Large intestine (tissue), 3 donors: ENCODE data around the gene AKT3. TPM values are rescaled to one million over a fixed set of nuclear protein-coding genes. Genes with fewer than 3 reads are reported as not detected.
"Not testable (repeated sequence)": the region's sequence is repeated elsewhere in the genome, so short reads cannot be mapped to it uniquely, and the experiment has no call there.

Experiments
- DNase-seq, 2 donors: peaks; one replicate each; pipeline versions ENCODE4 v3.0.0 to v3.0.0-alpha.2; 2013
- H3K27ac ChIP-seq: one replicate; pipeline ENCODE4 v1.5.1; 2013; ENCODE audit warnings: low read length
- H3K27me3 ChIP-seq: 2 replicates; pipeline ENCODE4 v1.6.1; 2013; ENCODE audit warnings: low read length; ENCODE audit not compliant: control insufficient read depth, insufficient read depth
- H3K36me3 ChIP-seq: 2 replicates; pipeline ENCODE4 v1.6.1; 2013; ENCODE audit warnings: low read length; ENCODE audit not compliant: control insufficient read depth, insufficient read depth
- H3K4me1 ChIP-seq: one replicate; pipeline ENCODE4 v1.6.1; 2013; ENCODE audit warnings: low read length; ENCODE audit not compliant: control insufficient read depth, insufficient read depth
- H3K4me3 ChIP-seq: one replicate; pipeline ENCODE4 v1.5.1; 2013; ENCODE audit warnings: low read length
- H3K9me3 ChIP-seq: one replicate; pipeline ENCODE4 v1.6.1; 2013; ENCODE audit warnings: mild to moderate bottlenecking, low read depth, low read length, moderate library complexity; ENCODE audit not compliant: control insufficient read depth
- WGBS: methylation state at CpG from one replicate; pipeline ENCODE4 v1.1.5; 2013; ENCODE audit warnings: low lambda C conversion rate; ENCODE audit not compliant: insufficient coverage; 5-methylcytosine and 5-hydroxymethylcytosine counted together
- polyA plus RNA-seq: library from polyadenylated mRNA; unstranded; fragments of 120-200 nt; gene quantifications from one replicate; pipeline ENCODE4 v1.2.1, GENCODE V29; 2013

AKT3 gene
- polyA plus RNA-seq, 1 donor, result 14.0 TPM

DNA sequence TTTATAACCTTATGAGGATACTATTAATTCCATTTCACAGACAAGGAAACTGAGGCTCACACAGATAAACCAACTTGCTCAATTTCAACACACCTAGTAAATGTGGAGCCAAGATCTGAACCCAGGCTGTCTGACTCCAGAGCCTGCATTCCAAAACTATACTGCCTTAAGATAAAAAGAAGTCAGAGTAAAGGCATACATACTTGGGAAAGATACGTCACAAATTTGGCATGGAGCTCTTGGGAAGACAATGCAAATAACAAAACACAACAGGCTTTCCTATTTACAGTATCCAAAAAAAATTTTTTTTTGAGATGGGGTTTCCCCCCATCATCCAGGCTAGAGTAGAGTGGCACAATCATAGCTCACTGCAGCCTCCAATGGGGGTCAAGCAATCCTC lies 5.9 kb downstream of the AKT3 start:
- 100% methylated on average over 1 of the region's 1 CpG for WGBS
- Histone ChIP-seq H3K4me3 (no peak overlapping the region), H3K4me1 (no peaks in the 10 kb centered on the region), H3K27ac (no peak overlapping the region), H3K27me3 (peaks cover 11% of the 10 kb centered on the region), H3K36me3 (no peaks in the 10 kb centered on the region), H3K9me3 (no peaks in the 10 kb centered on the region)
- DNase-seq, result no peak

GRCh38 chr1:243842978-243843511 lies 7.0 kb downstream of the AKT3 start:
- no peak overlapping the region for H3K4me3 ChIP-seq
- WGBS, result 89% methylated on average over 3 of the region's 4 CpGs
- DNase-seq, result peak in 1 of 2 donors; percentile 3
- H3K36me3 ChIP-seq, result no peaks in the 10 kb centered on the region
- H3K27ac ChIP-seq, result no peak overlapping the region
- peaks cover 5% of the 10 kb centered on the region for H3K27me3 ChIP-seq
- H3K4me1 ChIP-seq, result no peaks in the 10 kb centered on the region
- H3K9me3 ChIP-seq, result no peaks in the 10 kb centered on the region

DNA sequence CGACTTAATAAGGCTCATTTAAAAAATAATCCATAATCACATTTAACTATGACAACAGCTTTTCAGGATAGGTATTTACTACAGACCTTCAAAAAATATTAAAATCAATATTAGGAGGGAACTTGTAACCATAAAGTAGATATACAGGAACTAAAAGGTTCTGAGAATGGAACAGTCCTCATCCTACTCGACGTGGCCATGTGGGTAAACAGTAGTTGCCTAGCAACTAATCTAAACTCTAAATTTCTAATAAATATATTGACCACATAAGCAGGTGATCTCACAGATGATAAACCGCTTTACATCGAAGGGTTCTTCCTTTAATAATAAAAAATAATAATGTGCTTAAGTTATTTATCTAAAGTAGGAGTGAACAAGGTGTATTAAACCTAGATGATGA lies 7.9 kb downstream of the AKT3 start:
- H3K4me1 ChIP-seq, result no peaks in the 10 kb centered on the region
- peaks cover under 1% of the 10 kb centered on the region for H3K9me3 ChIP-seq
- no peak overlapping the region for H3K27ac ChIP-seq
- peaks cover 5% of the 10 kb centered on the region for H3K27me3 ChIP-seq
- WGBS, result 100% methylated on average over 3 of the region's 5 CpGs
- DNase-seq, result no peak
- no peak overlapping the region for H3K4me3 ChIP-seq
- H3K36me3 ChIP-seq, result no peaks in the 10 kb centered on the region

DNA sequence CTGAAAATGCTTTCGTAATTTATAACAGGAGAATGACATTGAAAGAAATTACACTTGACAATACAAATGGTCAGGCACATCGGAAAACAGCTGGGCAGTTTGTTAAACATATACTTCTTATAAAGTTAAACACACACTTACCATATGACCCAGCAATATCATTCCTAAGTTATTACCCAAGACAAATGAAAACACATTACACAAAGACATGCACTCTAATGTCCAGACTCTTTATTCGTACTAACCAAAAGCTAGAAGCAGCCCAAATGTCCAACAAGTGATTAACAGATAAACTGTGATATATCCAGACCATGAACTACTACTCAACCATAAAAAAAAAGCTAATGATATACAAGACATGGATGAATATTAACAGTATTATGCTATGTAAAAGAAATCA lies 8.5 kb downstream of the AKT3 start:
- no peaks in the 10 kb centered on the region for H3K36me3 ChIP-seq
- H3K9me3 ChIP-seq, result peaks cover 6% of the 10 kb centered on the region
- no peaks in the 10 kb centered on the region for H3K4me1 ChIP-seq
- no peak overlapping the region for H3K27ac ChIP-seq
- H3K27me3 ChIP-seq, result peaks cover 2% of the 10 kb centered on the region
- 50% methylated on average over 1 of the region's 3 CpGs for WGBS
- no peak for DNase-seq
- H3K4me3 ChIP-seq, result no peak overlapping the region

DNA sequence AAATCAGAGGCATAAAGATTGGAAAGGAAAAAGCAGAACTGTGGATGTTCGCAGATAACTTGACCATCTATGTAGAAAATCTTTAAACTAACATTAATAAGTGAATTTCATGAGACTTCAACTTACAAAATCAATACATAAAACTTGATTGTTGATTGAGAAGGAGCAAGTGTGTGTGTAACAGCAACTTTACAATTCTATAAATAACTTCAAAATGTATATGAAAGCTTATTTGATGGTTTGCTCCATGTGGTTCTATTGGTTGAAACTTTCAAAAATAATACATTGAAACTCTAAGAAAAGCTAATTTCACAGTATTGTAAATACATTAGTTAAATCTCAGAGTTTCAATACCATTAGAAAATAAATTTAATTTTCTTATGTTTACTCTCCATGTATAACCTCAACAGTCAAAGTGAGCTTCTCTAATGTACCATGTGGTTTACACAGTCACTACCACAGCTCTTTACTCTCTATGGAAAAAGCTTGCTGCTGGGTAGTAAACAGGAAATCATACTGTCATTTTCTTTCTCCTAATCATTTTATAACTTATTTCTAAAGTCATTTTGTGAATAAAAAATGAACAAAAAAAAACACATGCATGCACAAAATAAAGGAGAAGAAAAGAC lies 12.0 kb downstream of the AKT3 start:
- 100% methylated on average over 1 of the region's 1 CpG for WGBS
- Histone ChIP-seq H3K4me1 (no peaks in the 10 kb centered on the region), H3K36me3 (no peaks in the 10 kb centered on the region), H3K9me3 (peaks cover 6% of the 10 kb centered on the region), H3K27me3 (no peaks in the 10 kb centered on the region), H3K27ac (no peak overlapping the region), H3K4me3 (no peak overlapping the region)
- no peak for DNase-seq

DNA sequence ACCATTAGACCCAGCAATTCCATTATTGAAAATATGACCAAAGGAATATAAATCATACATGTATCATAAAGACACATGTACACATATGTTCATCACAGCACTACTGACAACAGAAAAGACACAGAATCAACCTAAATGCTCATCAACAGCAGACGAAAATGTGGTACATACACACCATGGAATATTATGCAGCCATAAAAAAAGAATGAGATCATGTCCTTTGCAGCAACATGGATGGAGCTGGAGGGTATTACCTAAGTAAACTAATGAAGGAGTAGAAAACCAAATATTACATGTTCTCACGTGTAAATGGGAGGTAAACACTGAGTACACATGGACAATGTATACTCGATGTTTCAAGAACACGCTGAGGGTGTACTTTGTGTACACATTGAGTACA lies 15.9 kb downstream of the AKT3 start:
- peaks cover 6% of the 10 kb centered on the region for H3K9me3 ChIP-seq
- no peaks in the 10 kb centered on the region for H3K4me1 ChIP-seq
- DNase-seq, result no peak
- no CpG with 5 or more reads among the region's 4 CpGs for WGBS
- H3K27ac ChIP-seq, result no peak overlapping the region
- no peak overlapping the region for H3K4me3 ChIP-seq
- no peaks in the 10 kb centered on the region for H3K27me3 ChIP-seq
- no peaks in the 10 kb centered on the region for H3K36me3 ChIP-seq

- no peak overlapping the region for H3K27ac ChIP-seq
- H3K36me3 ChIP-seq, result no peaks in the 10 kb centered on the region
- no peak overlapping the region for H3K4me3 ChIP-seq
- no peaks in the 10 kb centered on the region for H3K27me3 ChIP-seq
- DNase-seq, result no peak
- H3K9me3 ChIP-seq, result no peaks in the 10 kb centered on the region
- 90% methylated on average over 2 of the region's 3 CpGs for WGBS
- no peaks in the 10 kb centered on the region for H3K4me1 ChIP-seq
Observed at GRCh38 chr1:243831463-243831862, 18.6 kb downstream of the AKT3 start.

DNA sequence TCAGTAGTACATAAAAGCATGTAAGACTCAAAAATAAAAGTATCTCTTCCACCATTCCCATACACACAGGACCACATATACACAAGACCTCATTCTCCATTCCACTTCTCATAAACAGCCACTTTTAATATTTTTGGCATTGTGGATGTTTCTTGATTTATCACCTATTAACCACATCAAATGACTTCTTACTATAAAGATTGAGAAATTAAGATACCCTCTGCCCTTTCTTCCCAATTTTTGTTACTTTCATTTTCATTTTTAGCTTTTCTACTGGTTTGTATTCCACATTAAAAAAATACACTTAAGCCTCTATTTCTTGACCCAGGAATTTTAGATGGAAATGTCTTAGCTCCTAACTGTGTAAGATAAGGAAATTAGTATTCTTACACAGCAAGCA lies 22.8 kb downstream of the AKT3 start:
- no peak for DNase-seq
- Histone ChIP-seq H3K4me1 (no peaks in the 10 kb centered on the region), H3K27me3 (no peaks in the 10 kb centered on the region), H3K9me3 (no peaks in the 10 kb centered on the region), H3K4me3 (no peak overlapping the region), H3K27ac (no peak overlapping the region), H3K36me3 (no peaks in the 10 kb centered on the region)

- H3K36me3 ChIP-seq, H3K27ac ChIP-seq, H3K4me3 ChIP-seq, H3K27me3 ChIP-seq, H3K9me3 ChIP-seq, DNase-seq, H3K4me1 ChIP-seq: not testable (repeated sequence)
- WGBS, result no CpG with 5 or more reads among the region's 1 CpG
Observed at GRCh38 chr1:243824907-243825306, 25.1 kb downstream of the AKT3 start.

GRCh38 chr1:243821177-243821680 lies 28.8 kb downstream of the AKT3 start:
- no peaks in the 10 kb centered on the region for H3K9me3 ChIP-seq
- H3K4me3 ChIP-seq, result no peak overlapping the region
- no peak overlapping the region for H3K27ac ChIP-seq
- no peak for DNase-seq
- H3K36me3 ChIP-seq, result no peaks in the 10 kb centered on the region
- no peaks in the 10 kb centered on the region for H3K27me3 ChIP-seq
- no peaks in the 10 kb centered on the region for H3K4me1 ChIP-seq
- no CpG with 5 or more reads among the region's 1 CpG for WGBS

- no peaks in the 10 kb centered on the region for H3K4me1 ChIP-seq
- no peak overlapping the region for H3K27ac ChIP-seq
- no CpG with 5 or more reads among the region's 5 CpGs for WGBS
- no peak for DNase-seq
- H3K4me3 ChIP-seq, result no peak overlapping the region
- H3K27me3 ChIP-seq, result no peaks in the 10 kb centered on the region
- H3K36me3 ChIP-seq, result no peaks in the 10 kb centered on the region
- H3K9me3 ChIP-seq, result no peaks in the 10 kb centered on the region
Observed at GRCh38 chr1:243819438-243819839, 30.6 kb downstream of the AKT3 start.
